HG03521 (cell line): Measurements from ENCODE around the gene LDLRAD3.
"Not testable (repeated sequence)": the region's sequence is repeated elsewhere in the genome, so short reads cannot be mapped to it uniquely, and the experiment has no call there.

Source experiments
- ATAC-seq: cut with Tn5 transposase; IDR thresholded peaks from one replicate; pipeline ENCODE4 v1.9.1; 2021; ENCODE audit warnings: mild to moderate bottlenecking, moderate library complexity; ENCODE audit not compliant: unreplicated experiment

LDLRAD3 gene

GRCh38 chr11:35943713-35944502 is at the start of gene LDLRAD3:
LDLRAD3 (plus strand) TSS chr11:35944062; CDS start chr11:35944099, 37 bp downstream.
- ATAC-seq = peak; percentile 49

GRCh38 chr11:35897019-35897418 is 46.8 kb upstream of the LDLRAD3 start:
- ATAC-seq = no peak

GRCh38 chr11:35902961-35903360 is 40.9 kb upstream of the LDLRAD3 start:
- no peak for ATAC-seq

GRCh38 chr11:35905646-35906276 is 38.1 kb upstream of the LDLRAD3 start:
- ATAC-seq = no peak

- no peak for ATAC-seq
These were observed 37.6 kb upstream of the LDLRAD3 start for GRCh38 chr11:35906277-35906661.

GRCh38 chr11:35906681-35907080 is 37.2 kb upstream of the LDLRAD3 start:
- no peak for ATAC-seq

- ATAC-seq = peak; percentile 65
These were observed 36.0 kb upstream of the LDLRAD3 start for GRCh38 chr11:35907648-35908431.

GRCh38 chr11:35908432-35908771 is 35.5 kb upstream of the LDLRAD3 start:
- ATAC-seq = not testable (repeated sequence)

GRCh38 chr11:35909511-35910265 is 34.2 kb upstream of the LDLRAD3 start:
- no peak for ATAC-seq

GRCh38 chr11:35911013-35911412 is 32.8 kb upstream of the LDLRAD3 start:
- no peak for ATAC-seq

GRCh38 chr11:35911616-35912165 is 32.2 kb upstream of the LDLRAD3 start:
- no peak for ATAC-seq

GRCh38 chr11:35912436-35912835 is 31.4 kb upstream of the LDLRAD3 start:
- ATAC-seq = not testable (repeated sequence)

- no peak for ATAC-seq
These were observed 30.8 kb upstream of the LDLRAD3 start for GRCh38 chr11:35912883-35913624.

- no peak for ATAC-seq
These were observed 29.0 kb upstream of the LDLRAD3 start for GRCh38 chr11:35914816-35915215.

GRCh38 chr11:35916270-35916669 is 27.6 kb upstream of the LDLRAD3 start:
- no peak for ATAC-seq

GRCh38 chr11:35917676-35918075 is 26.2 kb upstream of the LDLRAD3 start:
- ATAC-seq = no peak

GRCh38 chr11:35918716-35919115 is 25.1 kb upstream of the LDLRAD3 start:
- no peak for ATAC-seq

GRCh38 chr11:35919244-35919643 is 24.6 kb upstream of the LDLRAD3 start:
- ATAC-seq = no peak

GRCh38 chr11:35923452-35923851 is 20.4 kb upstream of the LDLRAD3 start:
- no peak for ATAC-seq

GRCh38 chr11:35924811-35925210 is 19.1 kb upstream of the LDLRAD3 start:
- ATAC-seq = no peak
